HCT116 (cell line): ENCODE measurements around the gene BACE1.

Experiments
- CTCF ChIP-seq, 3 experiments: fragments of 200-600 bp in 1 of 3; sonication (generic) in 1 of 3; IDR thresholded peaks in 2 of 3; conservative IDR thresholded peaks in 1 of 3; 2 replicates each; pipeline ENCODE4 v1.5.1; 2012 to 2017; ENCODE audit warnings: low read depth in 2 of 3, low read length in 2 of 3, antibody characterized with exemption in 1 of 3, borderline replicate concordance in 1 of 3, control low read depth in 1 of 3, mild to moderate bottlenecking in 1 of 3, mixed read lengths in 1 of 3, mixed run types in 1 of 3, moderate library complexity in 1 of 3; ENCODE audit not compliant: insufficient read depth in 1 of 3
- EGR1 ChIP-seq: IDR thresholded peaks from 2 replicates; pipeline ENCODE4 v1.6.1; 2012; ENCODE audit warnings: low read depth
- ELF1 ChIP-seq: IDR thresholded peaks from 2 replicates; pipeline ENCODE4 v1.6.1; 2012; ENCODE audit warnings: low read depth, borderline replicate concordance
- EZH2phosphoT487 ChIP-seq: fragments of 200-600 bp; IDR thresholded peaks from 2 replicates; pipeline ENCODE4 v1.6.1; 2018; ENCODE audit warnings: antibody characterized with exemption, borderline replicate concordance
- JUND ChIP-seq: IDR thresholded peaks from 2 replicates; pipeline ENCODE4 v1.6.1; 2012
- MAX ChIP-seq: IDR thresholded peaks from 2 replicates; pipeline ENCODE4 v1.6.1; 2012
- POLR2A ChIP-seq: IDR thresholded peaks from 2 replicates; pipeline ENCODE4 v1.7.0; 2011; ENCODE audit warnings: borderline replicate concordance; ENCODE audit not compliant: insufficient read depth, insufficient read length; ENCODE audit errors: extremely low read depth
- RAD21 ChIP-seq: IDR thresholded peaks from 2 replicates; pipeline ENCODE4 v1.6.1; 2012; ENCODE audit warnings: low read depth, mild to moderate bottlenecking
- TCF7L2 ChIP-seq: IDR thresholded peaks from 2 replicates; pipeline ENCODE4 v1.7.0; 2011; ENCODE audit warnings: borderline replicate concordance, inconsistent platforms; ENCODE audit not compliant: insufficient read depth, insufficient read length; ENCODE audit errors: extremely low read depth
- YY1 ChIP-seq: IDR thresholded peaks from 2 replicates; pipeline ENCODE4 v1.6.1; 2011; ENCODE audit warnings: low read length, low read depth, moderate library complexity, mild to moderate bottlenecking; ENCODE audit not compliant: insufficient replicate concordance; ENCODE audit errors: extremely low read depth

- TF ChIP-seq CTCF (IDR thresholded peaks at IDR 0.05 in 2 of 3, conservative IDR thresholded peaks at IDR 0.05 in 1 of 3; ENCODE audit: borderline replicate concordance in 1 of 3, insufficient read depth in 1 of 3, low read depth in 2 of 3, low read length in 2 of 3) (no peak), POLR2A (no peak), MAX (no peak), TCF7L2 (no peak), EZH2phosphoT487 (no peak), EGR1 (no peak), RAD21 (no peak), YY1 (no peak), JUND (no peak), ELF1 (no peak)
Observed at GRCh38 chr11:117303101-117303500, 13.0 kb downstream of the BACE1 start.
